ENCODE results near the gene OR6K3. TPM values are rescaled to one million over a fixed set of nuclear protein-coding genes. Genes with fewer than 3 reads are reported as not detected.

The OR6K3 gene
- total RNA-seq, 1 donor from 2014 or later = not detected

DNA sequence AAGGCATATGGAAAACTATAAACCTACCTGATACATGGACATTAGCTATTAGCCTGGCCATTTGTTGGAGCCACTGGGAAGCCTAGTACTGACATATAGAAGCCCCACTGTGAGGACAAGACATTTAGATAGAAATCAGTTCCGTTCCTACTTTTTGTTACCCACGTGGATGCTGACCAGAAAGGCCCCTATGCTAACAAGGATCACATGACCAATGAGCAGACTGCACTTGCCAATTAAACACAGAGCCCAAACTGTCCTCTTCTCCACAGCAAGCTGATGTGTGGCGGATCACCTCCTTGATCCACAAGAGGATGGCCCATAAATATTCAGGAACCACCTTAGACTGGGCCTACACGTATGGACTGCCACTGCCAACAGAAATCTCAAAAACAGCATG lies 11.2 kb upstream of the OR6K3 start:
- Histone ChIP-seq H3K27me3 (ENCODE audit: control insufficient read depth, insufficient read depth, low read length) (no peaks in the 10 kb centered on the region), H3K36me3 (ENCODE audit: control insufficient read depth, insufficient read depth, low read length) (no peaks in the 10 kb centered on the region), H3K4me3 (ENCODE audit: low read depth, low read length) (no peak overlapping the region)
- DNase-seq (ENCODE audit: low read depth) (no peak), FAIRE-seq (no peak)
- TF ChIP-seq, protein P1, sequence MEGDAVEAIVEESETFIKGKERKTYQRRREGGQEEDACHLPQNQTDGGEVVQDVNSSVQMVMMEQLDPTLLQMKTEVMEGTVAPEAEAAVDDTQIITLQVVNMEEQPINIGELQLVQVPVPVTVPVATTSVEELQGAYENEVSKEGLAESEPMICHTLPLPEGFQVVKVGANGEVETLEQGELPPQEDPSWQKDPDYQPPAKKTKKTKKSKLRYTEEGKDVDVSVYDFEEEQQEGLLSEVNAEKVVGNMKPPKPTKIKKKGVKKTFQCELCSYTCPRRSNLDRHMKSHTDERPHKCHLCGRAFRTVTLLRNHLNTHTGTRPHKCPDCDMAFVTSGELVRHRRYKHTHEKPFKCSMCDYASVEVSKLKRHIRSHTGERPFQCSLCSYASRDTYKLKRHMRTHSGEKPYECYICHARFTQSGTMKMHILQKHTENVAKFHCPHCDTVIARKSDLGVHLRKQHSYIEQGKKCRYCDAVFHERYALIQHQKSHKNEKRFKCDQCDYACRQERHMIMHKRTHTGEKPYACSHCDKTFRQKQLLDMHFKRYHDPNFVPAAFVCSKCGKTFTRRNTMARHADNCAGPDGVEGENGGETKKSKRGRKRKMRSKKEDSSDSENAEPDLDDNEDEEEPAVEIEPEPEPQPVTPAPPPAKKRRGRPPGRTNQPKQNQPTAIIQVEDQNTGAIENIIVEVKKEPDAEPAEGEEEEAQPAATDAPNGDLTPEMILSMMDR (IDR thresholded peaks at IDR 0.05; ENCODE audit: insufficient read depth, low read length, severe bottlenecking) = no peak

DNA sequence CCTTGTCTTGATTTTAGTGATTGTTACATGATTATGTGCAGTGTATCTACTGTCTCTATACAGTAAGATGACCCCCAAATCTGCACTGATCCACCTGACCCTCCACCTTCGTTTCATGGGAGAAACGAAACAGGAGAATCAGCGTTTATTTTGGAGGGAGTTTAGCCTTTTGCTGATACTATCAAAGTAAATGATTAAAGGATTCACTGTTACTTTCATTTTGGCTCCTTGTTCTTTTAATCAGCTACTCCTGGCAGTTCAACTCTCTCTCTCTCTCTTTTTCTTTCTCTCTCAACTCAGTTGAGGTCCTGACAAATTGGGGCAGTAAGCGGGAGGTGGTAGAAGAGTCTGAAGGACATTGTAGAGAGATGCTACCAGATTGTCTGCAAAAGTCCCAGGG lies 9.9 kb upstream of the OR6K3 start:
- Histone ChIP-seq H3K27me3 (ENCODE audit: control insufficient read depth, insufficient read depth, low read length) (no peaks in the 10 kb centered on the region), H3K4me3 (ENCODE audit: low read depth, low read length) (no peak overlapping the region), H3K36me3 (ENCODE audit: control insufficient read depth, insufficient read depth, low read length) (no peaks in the 10 kb centered on the region)
- no peak for DNase-seq (ENCODE audit: low read depth)
- TF ChIP-seq, protein P1 (IDR thresholded peaks at IDR 0.05; ENCODE audit: insufficient read depth, low read length, severe bottlenecking) = no peak
- FAIRE-seq = no peak

DNA sequence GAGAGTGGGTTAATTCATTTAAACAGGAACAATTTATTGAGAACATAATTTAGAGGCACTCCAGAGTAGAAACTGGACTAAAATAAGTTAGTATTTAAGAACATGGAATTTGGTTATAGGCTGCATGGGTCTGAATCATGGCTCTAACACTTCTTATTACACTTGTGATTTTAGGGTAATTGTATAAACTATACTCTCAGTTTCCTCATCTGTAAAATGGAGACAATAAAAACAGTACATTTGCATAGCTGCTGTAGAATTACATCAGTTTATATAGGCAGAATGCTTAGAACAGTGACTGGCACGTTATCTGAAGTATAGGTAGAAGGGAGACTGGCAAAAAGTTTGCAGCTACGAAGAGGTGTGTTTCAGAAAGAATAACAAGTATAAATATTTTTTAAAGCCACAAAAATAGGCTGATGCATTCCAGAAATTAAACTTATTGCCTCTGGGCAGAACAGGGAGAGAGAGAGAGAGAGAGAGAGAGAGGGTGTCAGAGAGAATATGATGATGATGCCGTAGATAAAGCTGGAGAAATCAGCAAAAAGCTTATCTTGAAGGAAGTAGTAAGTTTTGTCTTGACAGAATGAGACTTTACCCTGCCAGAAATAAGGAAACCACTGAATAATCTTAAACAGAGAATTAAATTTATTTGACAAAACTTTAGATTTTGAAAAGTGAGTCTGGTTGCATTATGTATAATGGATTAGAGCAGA lies 8.1 kb upstream of the OR6K3 start:
- TF ChIP-seq, protein P1 (IDR thresholded peaks at IDR 0.05; ENCODE audit: insufficient read depth, low read length, severe bottlenecking) = no peak
- no peaks in the 10 kb centered on the region for H3K27me3 ChIP-seq (ENCODE audit: control insufficient read depth, insufficient read depth, low read length)
- DNase-seq (ENCODE audit: low read depth) = no peak
- no peak overlapping the region for H3K4me3 ChIP-seq (ENCODE audit: low read depth, low read length)
- no peaks in the 10 kb centered on the region for H3K36me3 ChIP-seq (ENCODE audit: control insufficient read depth, insufficient read depth, low read length)
- no peak for FAIRE-seq

DNA sequence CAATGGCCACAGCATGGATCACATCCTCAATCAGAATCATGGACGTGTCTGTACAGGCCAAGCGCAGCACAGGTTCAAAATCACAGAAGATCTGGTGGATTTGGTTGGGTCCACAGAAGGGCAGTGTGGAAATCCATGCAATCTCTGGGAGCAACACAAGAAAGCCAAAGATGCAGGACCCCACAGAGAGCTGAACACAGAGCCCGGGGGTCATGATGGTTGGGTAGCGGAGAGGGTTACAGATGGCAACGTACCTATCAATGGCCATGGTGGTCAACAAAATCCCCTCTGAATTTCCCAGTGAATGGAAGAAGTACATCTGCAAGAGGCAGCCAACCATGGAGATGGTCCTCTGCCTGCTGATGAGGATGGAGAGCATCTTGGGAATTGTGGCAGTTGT lies 3.9 kb upstream of the OR6K3 start:
- FAIRE-seq = no peak
- H3K4me3 ChIP-seq (ENCODE audit: low read depth, low read length) = no peak overlapping the region

DNA sequence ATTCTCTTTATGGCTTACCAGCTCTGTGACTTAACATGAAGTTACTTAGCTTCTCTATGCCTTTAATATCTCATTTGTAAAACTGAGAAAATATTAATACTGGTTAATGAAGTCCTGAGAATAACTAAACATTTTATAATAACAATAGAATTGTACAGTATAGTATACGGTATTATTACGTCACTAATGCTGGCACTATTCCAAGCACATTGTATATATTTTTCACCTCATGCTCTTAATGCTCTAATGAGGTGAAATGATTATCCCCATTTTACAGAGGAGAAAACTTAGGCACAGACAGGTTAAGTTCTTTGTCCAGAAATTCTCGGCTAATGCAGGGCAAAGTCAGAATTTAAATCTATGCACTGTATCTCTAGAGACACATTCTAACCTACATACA lies 856 bp downstream of the OR6K3 start:
- DNase-seq (ENCODE audit: low read depth) = no peak
- no peak for FAIRE-seq
- Histone ChIP-seq H3K36me3 (ENCODE audit: control insufficient read depth, insufficient read depth, low read length) (no peaks in the 10 kb centered on the region), H3K27me3 (ENCODE audit: control insufficient read depth, insufficient read depth, low read length) (no peaks in the 10 kb centered on the region), H3K4me3 (ENCODE audit: low read depth, low read length) (no peak overlapping the region)
- TF ChIP-seq, protein P1 (IDR thresholded peaks at IDR 0.05; ENCODE audit: insufficient read depth, low read length, severe bottlenecking) = no peak

More for the DNA sequence above, 3.9 kb upstream of the OR6K3 start:
- Histone ChIP-seq H3K36me3 (ENCODE audit: control insufficient read depth, insufficient read depth, low read length) (no peaks in the 10 kb centered on the region), H3K27me3 (ENCODE audit: control insufficient read depth, insufficient read depth, low read length) (no peaks in the 10 kb centered on the region)
- no peak for DNase-seq (ENCODE audit: low read depth)
- TF ChIP-seq, protein P1 (IDR thresholded peaks at IDR 0.05; ENCODE audit: insufficient read depth, low read length, severe bottlenecking) = no peak

DNA sequence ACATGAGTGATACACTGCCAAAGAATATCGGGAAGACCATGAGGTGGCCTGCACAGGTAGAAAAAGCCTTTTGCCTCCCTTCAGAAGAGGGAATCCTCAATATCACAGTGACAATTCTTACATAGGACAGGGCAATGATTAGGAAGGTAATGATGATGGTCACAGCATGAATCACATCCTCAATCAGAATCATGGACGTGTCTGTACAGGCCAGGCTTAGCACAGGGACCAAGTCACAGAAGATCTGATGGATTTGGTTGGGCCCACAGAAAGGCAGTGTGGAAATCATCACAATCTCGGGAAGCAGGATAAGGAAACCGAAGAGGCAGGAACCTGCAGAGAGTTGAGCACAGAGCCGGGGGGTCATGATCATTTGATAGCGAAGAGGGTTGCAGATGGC lies 3.2 kb downstream of the OR6K3 start:
- Histone ChIP-seq H3K27me3 (ENCODE audit: control insufficient read depth, insufficient read depth, low read length) (no peaks in the 10 kb centered on the region), H3K4me3 (ENCODE audit: low read depth, low read length) (no peak overlapping the region), H3K36me3 (ENCODE audit: control insufficient read depth, insufficient read depth, low read length) (no peaks in the 10 kb centered on the region)
- DNase-seq (ENCODE audit: low read depth) (peak; percentile 62), FAIRE-seq (no peak)
- TF ChIP-seq, protein P1 (IDR thresholded peaks at IDR 0.05; ENCODE audit: insufficient read depth, low read length, severe bottlenecking) = no peak

Data from bronchial epithelial cell (primary cell).